GM19193 (cell line): ENCODE measurements around the gene IRX4.

Experiments used
- POLR2A ChIP-seq: IDR thresholded peaks from 4 replicates; pipeline ENCODE4 v1.6.1; 2011; ENCODE audit not compliant: insufficient read depth, insufficient read length; ENCODE audit errors: extremely low read depth

IRX4 gene

GRCh38 chr5:1917830-1918487, 35.2 kb upstream of the IRX4 start:
- TF ChIP-seq POLR2A = no peak

DNA sequence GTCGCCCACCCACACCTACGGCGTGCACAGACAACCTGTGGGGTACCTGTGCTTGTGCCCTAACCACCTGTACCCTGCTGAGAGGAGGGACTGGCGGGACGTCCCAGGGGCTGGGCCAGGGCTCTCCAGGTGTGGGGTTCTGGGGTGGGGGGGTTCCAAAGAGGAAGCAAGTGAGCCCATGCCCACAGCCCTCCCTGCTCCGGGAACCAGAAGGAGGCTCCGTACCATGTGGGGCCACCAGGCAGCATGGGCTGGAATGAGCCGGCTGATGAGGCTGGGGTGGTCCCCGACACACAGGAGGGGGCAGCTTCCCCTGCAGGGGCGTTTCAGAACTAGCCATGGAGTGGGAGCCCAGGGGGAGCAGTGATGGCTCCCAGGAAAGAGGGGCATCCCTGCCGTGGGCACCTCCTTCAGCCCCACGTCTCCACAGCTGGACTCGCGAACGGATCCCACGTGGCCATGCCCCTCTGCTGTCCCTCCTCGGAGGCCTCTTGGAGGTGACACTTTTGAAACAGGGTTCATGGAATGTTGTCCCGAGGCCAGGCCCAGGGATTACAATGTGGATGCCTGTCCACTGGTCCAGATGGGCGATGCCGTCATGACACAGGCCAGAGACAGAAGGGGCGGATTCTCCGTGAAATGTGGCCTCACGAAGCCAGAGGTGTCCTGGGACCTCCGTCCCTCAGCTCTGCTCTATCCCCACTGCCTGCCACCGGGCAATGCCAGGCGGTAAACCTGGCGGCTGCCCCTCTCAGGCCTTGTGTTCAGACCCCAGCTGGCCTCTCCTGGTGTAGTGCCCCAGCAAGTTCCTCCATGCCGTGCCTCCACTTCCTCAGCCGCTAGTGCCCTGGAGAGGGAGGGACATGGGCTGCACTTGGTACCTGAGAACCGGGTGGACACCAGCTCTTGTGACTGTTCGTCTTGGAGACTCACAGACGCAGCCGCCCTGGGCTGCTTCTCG, 33.6 kb upstream of the IRX4 start:
- TF ChIP-seq POLR2A = no peak

GRCh38 chr5:1915316-1915715, 32.6 kb upstream of the IRX4 start:
- TF ChIP-seq POLR2A = no peak

DNA sequence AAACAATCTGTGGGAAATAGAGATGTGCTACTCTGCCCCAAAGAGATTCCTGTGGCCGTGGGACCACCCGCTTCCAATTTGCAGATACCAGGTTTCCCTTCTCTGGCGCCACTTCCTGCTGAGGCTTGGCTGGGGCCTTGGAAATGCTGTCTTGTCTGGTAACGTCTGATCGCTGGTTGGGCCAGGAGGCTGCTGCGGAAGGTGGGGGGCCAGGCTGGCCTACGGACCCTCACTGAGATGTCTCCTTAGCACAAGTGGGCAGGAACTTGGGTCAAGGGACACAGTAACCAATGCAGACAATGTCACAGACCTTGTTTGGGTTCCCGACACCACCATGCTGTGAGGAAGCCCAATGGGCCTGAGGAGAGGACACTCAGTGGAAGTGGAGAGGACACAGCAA, 31.7 kb upstream of the IRX4 start:
- TF ChIP-seq POLR2A = no peak

- no peak for TF ChIP-seq POLR2A
These were observed 30.9 kb upstream of the IRX4 start for GRCh38 chr5:1913578-1913977.

- TF ChIP-seq POLR2A = no peak
These were observed 30.3 kb upstream of the IRX4 start for GRCh38 chr5:1912951-1913565.

DNA sequence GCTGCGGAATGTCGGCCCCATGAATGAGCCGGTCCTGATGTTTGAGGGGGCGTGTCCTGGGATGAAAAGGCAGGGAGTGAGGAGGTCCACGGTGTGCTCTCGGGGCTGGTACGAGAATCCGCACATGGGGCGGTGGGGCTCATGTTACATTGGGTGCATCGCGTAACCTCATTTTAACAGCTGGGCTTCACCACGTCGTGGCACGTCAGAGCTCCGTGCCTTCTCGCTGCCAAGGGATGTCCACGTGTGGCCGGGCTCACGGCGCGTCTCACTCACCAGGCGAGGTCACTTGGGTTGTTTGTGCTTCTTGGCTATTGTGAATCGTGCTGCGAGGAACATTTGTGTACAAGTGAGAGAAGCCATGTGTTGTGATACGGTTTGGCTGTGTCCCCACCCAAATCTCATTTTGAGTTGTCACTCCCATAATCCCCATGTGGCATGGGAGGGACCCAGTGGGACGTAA, 29.1 kb upstream of the IRX4 start:
- TF ChIP-seq POLR2A = no peak

GRCh38 chr5:1910861-1911772, 28.4 kb upstream of the IRX4 start:
- no peak for TF ChIP-seq POLR2A

DNA sequence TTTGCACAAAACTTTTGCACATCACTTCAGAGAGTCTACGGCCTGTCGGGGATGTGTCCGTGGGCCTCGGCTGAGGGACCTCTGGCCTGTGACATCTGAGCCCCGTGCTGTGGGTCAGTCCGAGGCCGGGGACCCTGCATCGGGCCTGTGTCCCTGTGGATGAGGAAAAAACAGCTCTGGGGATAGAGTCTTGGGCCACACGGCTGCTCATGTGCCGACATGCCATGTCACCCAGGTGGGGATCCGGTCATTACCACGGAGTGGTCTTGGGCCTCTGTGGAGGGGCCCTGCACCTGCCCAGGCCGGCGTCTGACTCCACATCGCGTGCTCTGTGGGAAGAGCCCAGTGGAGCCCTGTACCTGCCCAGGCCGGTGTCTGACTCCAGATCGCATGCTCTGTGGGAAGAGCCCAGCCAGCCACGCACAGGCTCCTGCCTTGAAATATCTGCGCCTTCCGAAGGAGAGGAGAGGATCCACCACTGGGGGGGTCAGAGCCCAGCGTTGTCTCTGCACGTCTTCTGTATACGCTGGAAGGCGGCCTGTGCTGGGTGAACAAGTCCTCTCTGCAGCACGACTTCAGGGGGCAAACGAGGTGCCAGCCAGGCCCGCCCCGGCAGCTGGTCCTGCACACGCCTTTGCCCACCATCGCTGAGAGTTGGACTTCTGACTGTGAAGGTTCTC, 27.5 kb upstream of the IRX4 start:
- no peak for TF ChIP-seq POLR2A

GRCh38 chr5:1909346-1909985, 26.7 kb upstream of the IRX4 start:
- TF ChIP-seq POLR2A = no peak

DNA sequence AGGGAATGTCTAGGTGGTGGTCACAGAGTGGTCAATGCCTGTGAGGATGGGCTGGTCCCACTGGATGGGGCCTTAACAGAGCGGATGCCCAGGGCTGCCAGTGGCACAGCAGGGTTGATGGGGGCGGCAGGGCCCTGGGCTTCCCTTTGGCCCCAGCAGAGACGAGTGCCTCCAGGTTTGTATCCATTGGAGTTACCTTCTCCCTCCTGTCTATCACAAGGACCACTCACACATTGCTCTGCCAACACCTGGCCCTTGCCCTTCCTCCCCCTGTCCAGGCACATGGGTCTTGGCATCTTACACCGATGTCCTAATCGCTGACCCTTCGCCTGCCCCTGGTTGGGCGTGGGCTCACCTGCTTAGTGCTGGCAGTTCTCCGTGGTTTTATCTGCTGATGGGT, 26.2 kb upstream of the IRX4 start:
- no peak for TF ChIP-seq POLR2A

DNA sequence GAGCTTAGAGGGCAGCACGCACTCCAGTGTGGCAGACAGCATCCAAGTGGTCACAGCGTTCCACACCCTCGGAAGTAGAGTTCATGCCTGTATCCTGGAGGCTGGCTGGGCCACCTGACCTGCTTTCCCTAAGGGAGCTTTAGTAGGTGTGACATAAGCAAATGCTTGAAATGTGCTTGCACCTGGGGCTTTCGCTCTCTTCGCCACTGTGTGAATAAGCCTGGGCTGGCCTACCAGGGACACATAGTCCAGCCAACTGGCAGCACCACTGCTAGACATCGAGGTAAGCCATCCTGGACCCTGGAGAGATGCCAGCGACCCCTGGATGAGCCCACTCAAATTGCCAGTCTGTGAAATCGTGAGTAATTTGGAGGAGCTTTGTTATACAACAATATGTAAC, 24.9 kb upstream of the IRX4 start:
- TF ChIP-seq POLR2A = no peak

- no peak for TF ChIP-seq POLR2A
These were observed 22.4 kb upstream of the IRX4 start for GRCh38 chr5:1905108-1905507.
